HG02623 (cell line): ENCODE results near the gene STON2.
"Not testable (repeated sequence)": the region's sequence is repeated elsewhere in the genome, so short reads cannot be mapped to it uniquely, and the experiment has no call there.

Experiments
- ATAC-seq: cut with Tn5 transposase; IDR thresholded peaks from one replicate; pipeline ENCODE4 v1.9.1; 2021; ENCODE audit warnings: moderate library complexity; ENCODE audit not compliant: unreplicated experiment

STON2 gene

DNA sequence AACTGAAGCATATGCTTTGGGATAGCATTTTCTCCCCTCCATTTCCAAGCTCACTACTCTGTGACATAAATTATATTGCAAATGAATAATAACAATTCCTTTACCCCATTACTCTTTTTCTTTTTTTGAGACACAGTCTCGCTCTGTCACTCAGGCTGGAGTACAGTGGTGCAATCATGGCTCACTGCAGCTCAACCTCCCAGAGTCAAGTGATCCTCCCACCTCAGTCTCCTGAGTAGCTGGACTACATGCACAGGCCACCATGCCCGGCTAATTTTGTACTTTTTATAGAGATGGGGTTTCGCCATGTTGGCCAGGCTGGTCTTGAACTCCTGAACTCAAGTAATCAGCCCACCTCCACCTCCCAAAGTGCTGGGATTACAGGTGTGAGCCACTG lies 130.1 kb downstream of the STON2 start:
- no peak for ATAC-seq

DNA sequence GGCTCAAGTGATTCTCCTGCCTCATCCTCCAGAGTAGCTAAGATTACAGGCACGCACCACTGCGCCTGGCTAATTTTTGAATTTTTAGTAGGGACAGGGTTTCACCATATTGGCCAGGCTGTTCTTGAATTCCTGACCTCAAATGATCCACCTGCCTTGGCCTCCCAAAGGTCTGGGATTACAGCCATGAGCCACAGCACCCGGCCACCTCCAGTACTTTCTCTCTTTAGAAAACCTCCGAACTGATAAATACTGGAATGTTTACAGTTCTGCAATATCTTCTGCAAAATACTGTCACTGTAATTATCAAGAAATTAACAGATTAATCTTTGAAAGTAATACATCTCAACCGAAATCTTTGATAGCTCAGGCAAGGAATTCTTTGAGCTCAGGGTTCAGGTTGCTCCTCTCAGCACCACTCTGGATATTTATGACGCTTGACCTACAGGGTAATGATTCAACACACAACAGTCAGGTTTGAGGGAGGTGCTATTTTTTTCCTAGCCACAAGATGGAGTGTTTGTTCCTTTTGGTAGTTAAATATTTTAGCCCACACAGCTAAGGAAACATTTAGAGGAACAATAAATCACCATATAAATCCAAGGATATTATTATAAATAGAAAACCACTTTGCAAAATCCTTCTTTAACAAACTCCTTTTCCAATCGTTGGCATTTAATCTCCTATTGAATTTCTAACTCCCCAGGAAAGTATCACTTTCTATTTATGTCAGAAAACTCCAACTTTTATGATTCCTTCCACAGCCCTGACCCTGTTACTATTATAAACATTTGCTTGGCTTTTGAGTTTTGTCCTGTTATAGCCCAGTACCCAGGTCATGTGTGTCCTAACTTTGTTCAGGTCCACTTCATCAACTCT lies 130.8 kb downstream of the STON2 start:
- ATAC-seq: peak; percentile 83

DNA sequence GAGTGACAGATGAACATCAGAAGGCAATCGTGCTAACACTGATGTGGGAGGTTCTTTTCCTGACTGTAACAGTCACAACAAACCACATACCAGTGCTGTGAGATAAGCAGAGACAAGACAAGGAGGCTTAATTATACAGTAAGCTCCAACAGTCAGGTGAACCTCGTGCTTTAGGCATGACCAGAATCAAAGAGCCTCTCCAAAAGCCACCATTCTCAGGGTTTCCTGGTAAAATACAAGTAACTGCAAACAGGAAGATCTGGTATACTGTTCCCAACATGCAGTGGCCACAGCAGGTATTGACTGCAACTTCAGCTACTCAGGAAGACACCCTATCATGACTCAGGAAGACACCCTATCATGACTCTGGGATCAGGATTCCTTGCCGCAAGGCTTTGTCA lies 132.1 kb downstream of the STON2 start:
- no peak for ATAC-seq

DNA sequence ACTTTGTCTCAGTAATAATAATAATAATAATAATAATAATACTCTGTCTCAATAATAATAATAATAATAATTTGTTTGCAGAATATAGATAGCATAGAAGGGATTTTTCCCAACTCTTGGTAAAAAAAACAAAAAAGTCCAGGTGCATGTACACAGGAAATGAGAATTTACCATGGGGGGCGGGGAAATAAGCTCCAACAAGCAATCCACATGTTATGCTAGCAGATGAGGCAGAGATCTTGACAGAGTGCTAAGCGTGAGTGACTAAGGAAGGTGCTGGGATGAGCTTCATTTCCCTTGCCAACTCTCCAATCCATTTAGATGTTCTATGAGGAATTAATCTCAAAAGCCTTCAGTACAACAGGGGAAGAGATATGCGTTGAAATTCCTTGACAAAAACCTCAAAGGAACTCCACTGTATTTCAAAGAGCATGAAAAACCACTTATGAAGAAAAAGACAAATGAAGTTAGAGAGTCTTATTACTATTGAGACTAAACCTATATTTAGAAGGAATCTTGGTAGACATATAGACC lies 134.4 kb downstream of the STON2 start:
- ATAC-seq: no peak

DNA sequence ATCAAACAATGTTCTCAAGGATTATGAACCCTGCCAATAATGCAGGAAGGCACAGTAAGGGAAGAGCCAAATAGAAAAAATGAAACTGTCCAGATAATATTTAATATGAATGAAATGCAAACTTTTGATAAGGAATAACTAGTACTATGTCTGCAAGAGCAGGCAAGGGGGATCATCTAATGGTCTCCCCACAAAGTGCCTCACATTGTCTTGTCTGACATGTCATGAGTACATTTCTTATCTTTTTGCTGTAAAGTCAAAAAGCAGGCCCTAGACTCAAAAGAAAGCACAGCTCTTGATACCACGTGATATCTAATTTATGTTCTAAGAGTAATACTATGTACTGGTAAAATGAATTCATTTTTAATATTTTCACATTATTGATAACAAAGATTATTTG lies 135.5 kb downstream of the STON2 start:
- ATAC-seq: no peak

DNA sequence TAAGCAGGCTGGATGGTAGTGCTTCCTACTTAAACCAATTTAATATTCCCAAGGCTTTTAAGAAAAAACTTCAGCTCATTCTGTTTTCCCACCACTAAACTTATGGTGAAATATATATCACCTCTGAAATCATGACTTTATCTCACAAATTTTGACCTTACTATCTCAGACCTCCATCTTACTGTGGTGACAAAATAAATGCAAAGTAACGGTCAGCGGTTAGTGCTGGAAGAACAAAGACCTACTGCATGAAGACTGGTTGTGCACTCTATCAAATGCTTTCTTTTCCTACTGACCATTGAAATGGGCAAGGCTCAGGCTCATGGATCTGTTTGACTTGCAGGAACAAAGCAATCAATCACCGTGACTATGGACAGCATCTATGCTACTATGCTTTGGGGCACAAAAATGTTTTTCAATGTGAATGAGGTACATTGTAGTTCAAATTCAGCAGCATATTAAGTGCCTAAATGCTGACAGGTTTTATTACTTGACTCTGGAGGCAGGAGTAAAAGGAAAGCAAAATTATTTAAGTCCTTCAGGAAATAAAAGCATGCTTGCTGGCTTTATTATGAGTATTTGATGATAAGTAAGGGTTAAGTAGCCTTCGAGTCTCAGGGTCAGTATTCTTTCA lies 136.2 kb downstream of the STON2 start:
- no peak for ATAC-seq

DNA sequence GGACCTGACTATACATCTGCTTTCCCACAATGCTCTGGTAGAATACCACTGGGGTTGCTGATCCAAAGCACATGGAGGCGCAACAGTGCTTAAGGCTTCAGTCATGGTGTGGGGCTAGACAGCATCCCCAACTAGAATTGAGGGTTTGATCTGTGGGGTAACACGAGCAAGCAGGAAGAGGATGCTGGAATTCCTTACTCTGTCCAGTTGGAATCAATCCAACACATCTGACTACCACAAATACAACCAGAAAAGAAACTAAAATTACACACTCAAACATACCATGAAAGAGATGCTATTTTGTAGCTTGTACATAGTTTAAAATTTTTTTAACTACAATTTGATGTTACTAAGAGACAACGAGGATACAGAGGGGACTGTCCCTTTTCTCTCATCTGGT lies 138.9 kb downstream of the STON2 start:
- ATAC-seq: no peak

DNA sequence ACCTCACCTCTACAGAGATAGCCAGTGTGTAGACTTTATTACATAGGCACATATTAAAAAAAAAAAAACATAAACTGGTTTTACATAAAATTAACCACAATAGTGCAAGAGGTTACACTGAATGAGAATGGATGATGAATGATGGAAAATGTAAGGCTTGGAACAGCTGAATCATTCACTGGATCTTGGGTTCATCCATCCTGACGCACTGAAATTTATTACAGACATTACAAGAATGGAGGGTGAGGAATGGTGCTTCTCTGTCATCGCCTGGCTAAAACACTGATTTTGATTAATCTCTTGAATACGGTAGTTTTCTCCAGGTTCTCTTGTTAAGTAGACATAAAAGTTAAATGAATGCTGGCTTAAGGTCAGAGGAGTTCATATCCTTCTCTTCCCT lies 139.4 kb downstream of the STON2 start:
- ATAC-seq: no peak

DNA sequence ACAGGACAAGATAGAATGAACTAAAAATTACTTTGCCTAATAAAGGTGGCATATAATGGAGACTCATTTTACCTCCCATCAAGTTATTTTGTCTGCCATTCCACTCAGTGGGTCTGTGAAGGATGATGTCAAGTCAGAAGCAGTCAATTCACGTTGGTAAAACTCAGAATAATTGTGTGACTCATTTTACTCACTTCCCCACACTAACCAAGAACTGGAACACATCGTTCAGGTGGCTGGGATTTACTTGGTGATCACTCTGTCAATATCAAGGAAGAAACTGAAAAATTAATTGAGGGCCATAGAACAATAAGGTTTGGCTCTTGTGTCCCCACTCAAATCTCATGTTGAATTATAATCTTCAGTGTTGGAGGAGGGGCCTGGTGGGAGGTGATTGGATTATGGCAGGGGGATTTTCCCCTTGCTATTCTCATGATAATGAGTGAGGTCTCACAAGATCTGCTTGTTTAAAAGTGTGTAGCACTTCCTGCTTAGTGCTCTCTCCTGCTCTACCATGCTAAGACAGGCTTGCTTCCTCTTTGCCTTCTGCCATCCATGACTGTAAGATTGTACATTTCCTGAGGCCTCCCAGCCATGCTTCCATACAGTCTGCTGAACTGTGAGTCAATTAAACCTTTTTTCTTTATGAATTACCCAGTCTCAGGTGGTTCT lies 143.7 kb downstream of the STON2 start:
- ATAC-seq: peak; percentile 69

DNA sequence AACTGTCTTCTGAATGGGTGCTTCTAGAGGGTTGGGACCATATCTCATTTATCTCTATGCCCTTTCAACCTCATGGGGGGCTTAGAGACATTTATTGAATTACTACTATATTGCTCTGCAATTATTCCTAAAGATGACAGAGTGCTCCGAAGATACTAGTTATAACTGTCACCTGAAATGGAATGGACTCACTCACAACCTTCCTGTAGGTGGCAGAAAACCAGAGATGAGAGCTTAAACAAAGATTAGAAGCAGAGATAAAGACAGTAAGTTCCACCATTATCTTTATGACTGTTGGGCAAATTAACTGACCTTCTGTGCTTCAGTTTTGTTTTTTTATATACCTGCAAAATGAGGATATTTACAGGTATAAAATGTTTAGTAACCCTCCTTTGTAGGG lies 147.8 kb downstream of the STON2 start:
- ATAC-seq: no peak

DNA sequence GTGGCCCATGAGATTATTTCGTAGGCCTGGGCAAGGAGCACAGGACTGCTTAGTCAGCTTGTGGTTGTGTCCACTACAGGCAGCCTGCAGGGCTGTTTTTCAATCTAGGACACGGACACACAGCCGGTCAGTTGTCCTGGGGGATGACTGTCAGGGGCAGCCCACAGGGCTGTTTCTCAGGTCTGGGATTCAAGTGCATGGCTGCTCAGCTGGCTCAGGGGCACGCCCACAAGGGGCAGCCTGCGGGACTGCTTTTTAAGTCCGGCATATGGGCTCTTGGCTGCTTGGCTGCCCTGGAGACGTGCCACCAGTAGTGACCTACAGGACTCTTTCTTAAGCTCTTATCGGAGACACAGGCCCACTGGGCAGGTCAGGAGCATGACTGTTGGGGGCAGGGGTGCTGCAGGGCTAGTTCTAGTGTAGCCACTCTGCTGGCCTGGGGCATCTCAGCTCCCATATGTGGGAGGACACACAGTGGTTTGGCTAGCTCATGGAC lies 152.8 kb downstream of the STON2 start:
- ATAC-seq: no peak

DNA sequence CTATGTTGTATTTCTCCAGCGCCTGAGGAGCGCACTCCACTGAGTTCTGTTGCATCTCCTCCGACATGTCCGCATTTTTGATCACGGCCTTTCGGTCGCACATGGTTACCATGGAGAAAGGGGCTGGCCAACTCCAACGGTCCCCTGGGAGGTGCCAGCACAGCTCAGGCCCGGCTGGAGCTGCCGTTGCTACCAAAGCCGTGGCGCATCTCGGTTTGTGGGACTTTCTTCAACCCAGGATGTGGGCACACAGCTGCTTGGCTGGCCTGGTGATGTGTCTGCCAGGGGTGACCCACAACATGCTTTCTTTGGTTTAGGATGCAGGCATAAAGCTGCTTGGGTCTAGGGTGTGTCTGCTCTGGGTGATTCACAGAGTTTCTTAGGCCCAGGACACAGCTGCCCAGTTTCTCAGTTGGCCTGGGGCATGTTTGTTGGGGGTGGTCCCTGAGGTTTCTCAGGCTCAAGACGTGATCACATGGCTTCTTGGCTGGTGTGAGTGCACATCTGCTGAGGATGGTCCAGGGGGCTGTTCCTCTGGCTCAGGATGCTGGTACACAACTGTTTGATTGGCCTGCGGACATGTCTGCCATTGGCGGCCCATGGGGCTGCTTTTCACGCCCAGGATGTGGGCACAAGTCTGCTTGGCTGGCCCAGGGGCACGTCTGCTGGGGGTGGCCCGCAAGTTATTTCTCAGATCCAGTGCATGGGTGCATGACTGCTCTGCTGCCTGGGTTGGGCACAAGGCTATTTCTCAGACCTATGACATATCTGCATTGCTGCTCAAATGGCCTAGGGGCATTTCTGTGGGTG lies 153.5 kb downstream of the STON2 start:
- ATAC-seq: no peak

DNA sequence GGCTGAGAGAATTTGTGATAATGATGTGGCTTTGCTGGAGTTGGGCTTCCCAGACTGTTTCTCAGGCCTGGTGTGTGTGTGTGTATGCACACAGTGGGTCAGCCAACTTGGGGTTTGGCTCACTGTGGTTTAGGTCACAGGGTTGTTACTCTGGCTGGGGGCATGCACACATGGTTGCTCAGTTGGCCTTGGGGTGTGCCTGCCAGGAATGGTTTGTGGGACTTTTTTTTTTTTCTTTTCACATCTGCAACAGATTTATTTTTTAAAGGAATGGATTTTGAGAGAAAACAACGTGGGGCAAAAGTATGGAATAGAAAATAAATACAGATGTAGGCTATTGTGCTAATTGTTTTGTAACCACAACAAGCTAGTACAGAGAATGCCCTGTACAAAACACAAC lies 154.4 kb downstream of the STON2 start:
- no peak for ATAC-seq

DNA sequence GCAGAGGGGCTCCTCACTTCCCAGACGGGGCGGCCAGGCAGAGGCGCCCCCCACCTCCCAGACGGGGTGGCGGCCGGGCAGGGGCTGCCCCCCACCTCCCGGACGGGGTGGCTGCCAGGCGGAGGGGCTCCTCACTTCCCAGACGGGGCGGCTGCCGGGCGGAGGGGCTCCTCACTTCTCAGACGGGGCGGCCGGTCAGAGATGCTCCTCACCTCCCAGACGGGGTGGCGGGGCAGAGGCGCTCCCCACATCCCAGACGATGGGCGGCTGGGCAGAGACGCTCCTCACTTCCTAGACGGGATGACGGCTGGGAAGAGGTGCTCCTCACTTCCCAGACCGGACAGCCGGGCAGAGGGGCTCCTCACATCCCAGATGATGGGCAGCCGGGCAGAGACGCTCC lies 155.7 kb downstream of the STON2 start:
- not testable (repeated sequence) for ATAC-seq

DNA sequence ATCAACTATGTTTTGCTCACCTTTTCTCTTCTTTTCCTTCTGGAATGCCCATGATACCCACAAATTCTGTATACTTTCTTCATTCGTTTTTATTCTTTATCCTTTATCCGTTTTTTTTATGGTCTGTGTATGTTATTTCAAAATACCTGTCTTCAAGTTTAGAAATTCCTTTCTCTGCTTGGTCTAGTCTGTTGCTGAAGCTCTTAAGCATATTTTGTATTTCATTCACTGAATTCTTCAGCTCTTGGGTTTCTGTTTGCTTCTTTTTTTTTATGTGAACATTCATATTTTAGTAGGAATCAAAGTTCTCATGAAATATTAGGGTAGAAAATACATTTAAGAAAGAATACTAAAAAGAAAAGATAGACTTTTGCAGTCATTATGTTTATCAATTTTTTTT lies 156.6 kb downstream of the STON2 start:
- no peak for ATAC-seq

DNA sequence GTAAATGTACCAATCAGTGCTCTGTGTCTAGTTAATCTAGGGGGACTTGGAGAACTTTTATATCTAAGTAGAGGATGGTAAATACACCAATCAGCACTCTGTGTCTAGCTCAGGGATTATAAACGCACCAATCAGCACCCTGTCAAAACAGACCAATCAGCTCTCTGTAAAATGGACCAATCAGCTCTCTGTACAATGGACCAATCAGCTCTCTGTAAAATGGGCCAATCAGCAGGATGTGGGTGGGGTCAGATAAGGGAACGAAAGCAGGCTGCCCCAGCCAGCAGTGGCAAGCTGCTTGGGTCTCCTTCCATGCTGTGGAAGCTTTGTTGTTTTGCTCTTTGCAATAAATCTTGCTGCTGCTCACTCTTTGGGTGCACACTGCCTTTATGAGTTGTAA lies 163.3 kb downstream of the STON2 start:
- ATAC-seq: not testable (repeated sequence)

DNA sequence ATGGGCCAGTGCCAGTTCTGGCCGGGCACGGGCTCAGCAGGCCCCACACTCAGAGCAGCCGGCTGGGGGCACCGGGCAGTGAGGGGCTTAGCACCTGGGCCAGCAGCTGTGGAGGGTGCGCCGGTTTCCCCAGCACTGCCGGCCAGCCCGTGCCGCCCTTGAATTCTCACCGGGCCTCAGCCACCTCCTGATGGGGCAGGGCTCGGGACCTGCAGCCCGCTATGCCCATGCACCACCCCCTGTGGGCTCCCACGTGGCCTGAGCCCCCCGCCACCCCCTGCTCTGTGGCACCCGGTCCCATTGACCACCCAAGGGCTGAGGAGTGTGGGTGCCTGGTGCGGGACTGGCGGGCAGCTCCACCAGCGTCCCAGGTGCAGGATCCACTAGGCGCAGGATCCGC lies 164.0 kb downstream of the STON2 start:
- no peak for ATAC-seq

DNA sequence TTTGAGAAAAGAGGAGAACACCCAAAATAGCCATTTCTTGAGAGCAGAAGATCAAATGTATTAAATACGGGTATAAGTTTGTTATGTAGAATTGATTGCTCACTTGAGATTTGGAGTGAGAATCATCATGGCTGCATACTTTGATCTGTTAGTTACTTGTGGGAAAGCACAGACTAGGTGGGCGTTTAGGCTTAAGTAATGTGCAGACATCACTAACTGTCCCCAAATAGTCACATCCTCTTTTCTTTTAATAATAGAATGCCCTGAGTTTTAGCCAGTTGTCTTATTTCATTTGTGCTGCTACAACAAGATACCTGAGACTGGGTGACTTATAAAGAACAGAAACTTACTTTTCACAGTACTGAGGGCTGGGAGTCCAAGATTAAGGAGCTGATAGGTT lies 165.0 kb downstream of the STON2 start:
- peak; percentile 58 for ATAC-seq

DNA sequence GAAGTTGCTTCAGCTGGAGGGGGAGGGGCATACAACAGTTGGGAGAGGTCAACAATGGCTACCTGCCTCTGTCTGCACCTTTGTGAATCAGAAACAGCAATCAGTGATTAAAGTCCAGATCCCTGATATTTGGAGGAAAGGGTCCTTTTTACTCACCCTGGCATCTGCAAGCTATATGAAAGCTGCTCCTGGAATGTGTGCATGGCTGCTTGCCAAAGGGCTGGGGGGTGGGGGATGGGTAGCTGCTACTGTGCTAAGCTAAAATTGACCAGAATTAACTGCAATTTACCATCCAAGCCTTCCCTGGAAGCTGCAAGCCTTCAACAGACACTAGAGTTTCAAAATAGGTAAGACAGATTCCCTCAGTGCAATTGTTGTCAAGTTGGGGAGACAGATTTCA lies 165.8 kb downstream of the STON2 start:
- ATAC-seq: no peak

DNA sequence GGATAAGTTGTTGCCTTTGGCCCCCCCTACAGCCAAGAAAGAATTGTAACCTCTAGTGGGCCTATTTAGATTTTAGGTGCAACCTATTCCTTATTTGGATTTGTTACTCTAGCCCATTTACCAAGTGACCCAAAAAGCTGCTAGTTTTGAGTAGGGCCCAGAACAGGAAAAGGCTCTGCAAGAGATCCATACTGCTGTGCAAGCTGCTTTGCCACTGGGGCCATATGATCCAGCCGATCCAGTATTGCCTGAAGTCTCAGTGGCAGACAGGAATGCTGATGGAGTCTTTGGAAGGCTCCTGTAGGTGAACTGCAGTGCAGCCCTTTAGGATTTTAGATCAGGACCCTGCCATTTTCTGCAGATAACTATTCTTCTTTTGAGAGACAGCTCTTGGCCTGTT lies 166.5 kb downstream of the STON2 start:
- ATAC-seq: no peak

DNA sequence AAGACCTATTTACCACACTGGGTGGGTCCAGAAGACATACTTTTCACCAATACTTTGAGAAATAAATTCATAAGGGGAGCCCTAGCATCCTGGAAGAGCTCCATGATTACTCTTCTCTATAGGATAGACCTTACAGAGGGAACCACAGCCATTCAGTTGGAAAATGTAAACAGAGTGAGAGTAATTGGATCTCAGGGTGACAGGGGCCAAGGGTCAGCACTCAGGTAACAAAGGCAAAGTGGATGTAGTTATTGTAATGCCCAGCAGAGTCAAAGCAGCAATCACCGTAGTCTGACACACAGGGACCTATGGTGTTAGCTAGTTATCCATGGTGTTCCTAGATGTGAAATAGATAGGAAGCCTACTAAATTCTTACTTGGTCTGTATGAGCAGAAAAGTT lies 168.6 kb downstream of the STON2 start:
- no peak for ATAC-seq
